ELF-1 (cell line): ENCODE measurements around the gene DNAL1.
"Not testable (repeated sequence)": the region's sequence is repeated elsewhere in the genome, so short reads cannot be mapped to it uniquely, and the experiment has no call there.

Experiments used
- DNase-seq: peaks from one replicate; pipeline ENCODE4 v3.0.0-alpha.2; 2016; ENCODE audit warnings: low read depth, low spot score

The DNAL1 gene

GRCh38 chr14:73708076-73708475, 63.3 kb downstream of the DNAL1 start:
- DNase-seq, result not testable (repeated sequence)

GRCh38 chr14:73709904-73710469, 65.2 kb downstream of the DNAL1 start:
- DNase-seq, result no peak

- DNase-seq, result no peak
Measured at GRCh38 chr14:73710737-73711136, 66.0 kb downstream of the DNAL1 start.

GRCh38 chr14:73712071-73712506, 67.3 kb downstream of the DNAL1 start:
- no peak for DNase-seq

GRCh38 chr14:73712540-73713180, 67.9 kb downstream of the DNAL1 start:
- peak; percentile 49 for DNase-seq

GRCh38 chr14:73713206-73713802, 68.5 kb downstream of the DNAL1 start:
- no peak for DNase-seq

GRCh38 chr14:73713803-73714655, 69.2 kb downstream of the DNAL1 start, which contains the start of gene PNMA1:
TSS of gene PNMA1 (minus strand) at chr14:73714384. CDS start at chr14:73713639, 745 bp downstream.
- DNase-seq, result peak; percentile 92

GRCh38 chr14:73714656-73715081, 69.9 kb downstream of the DNAL1 start:
- no peak for DNase-seq

GRCh38 chr14:73715707-73716106, 70.9 kb downstream of the DNAL1 start:
- no peak for DNase-seq

GRCh38 chr14:73717266-73717665, 72.5 kb downstream of the DNAL1 start:
- peak; percentile 40 for DNase-seq

- peak; percentile 83 for DNase-seq
Measured at GRCh38 chr14:73717711-73718417, 73.1 kb downstream of the DNAL1 start.

- DNase-seq, result peak; percentile 82
Measured at GRCh38 chr14:73718418-73719251, 73.8 kb downstream of the DNAL1 start.

GRCh38 chr14:73719361-73719760, 74.6 kb downstream of the DNAL1 start:
- DNase-seq, result no peak

GRCh38 chr14:73719791-73720190, 75.0 kb downstream of the DNAL1 start:
- no peak for DNase-seq

- peak; percentile 49 for DNase-seq
Measured at GRCh38 chr14:73720636-73721035, 75.8 kb downstream of the DNAL1 start.

- peak; percentile 70 for DNase-seq
Measured at GRCh38 chr14:73721101-73721821, 76.5 kb downstream of the DNAL1 start.

GRCh38 chr14:73722581-73722980, 77.8 kb downstream of the DNAL1 start:
- no peak for DNase-seq

- DNase-seq, result no peak
Measured at GRCh38 chr14:73723406-73723796, 78.6 kb downstream of the DNAL1 start.

- DNase-seq, result peak; percentile 55
Measured at GRCh38 chr14:73723797-73724661, 79.2 kb downstream of the DNAL1 start.
